Body of pancreas (tissue), 4 donors: ENCODE results near the gene COL27A1. TPM values are rescaled to one million over a fixed set of nuclear protein-coding genes. Genes with fewer than 3 reads are reported as not detected.
A peak's percentile ranks its signal among the peaks of the same experiment; 100 is the strongest.

Experiments
- ATAC-seq: fragments of 150-250 bp; one replicate; pipeline ENCODE4 v1.9.1; 2016
- DNase-seq, 4 donors: peaks; one replicate each; pipeline ENCODE4 v3.0.0-alpha.2; 2019
- H3K27ac ChIP-seq, 4 donors: fragments of 200-600 bp; sonication (generic); 1 replicate in 3 of 4; 2 replicates in 1 of 4; pipeline versions ENCODE4 v1.5.1 to v1.6.1; 2016 to 2019; ENCODE audit warnings: mild to moderate bottlenecking in 1 of 4, mixed read lengths in 1 of 4, moderate library complexity in 1 of 4
- H3K27me3 ChIP-seq, 2 donors: fragments of 200-600 bp; sonication (generic); one replicate each; pipeline ENCODE4 v1.6.0; 2016; ENCODE audit warnings: mild to moderate bottlenecking in 1 of 2
- H3K36me3 ChIP-seq, 2 donors: fragments of 200-600 bp; sonication (generic); replicated peaks in 1 of 2; 2 replicates each; pipeline ENCODE4 v1.5.1; 2016; ENCODE audit warnings: low read depth in 2 of 2; ENCODE audit not compliant: insufficient read depth in 1 of 2
- H3K4me1 ChIP-seq: fragments of 200-600 bp; sonication (generic); one replicate; pipeline ENCODE4 v1.6.0; 2016
- H3K4me3 ChIP-seq, 2 donors: fragments of 200-600 bp; sonication (generic); 1 replicate in 1 of 2; 2 replicates in 1 of 2; pipeline ENCODE4 v1.5.1; 2016 to 2019
- H3K9me3 ChIP-seq, 3 donors: fragments of 200-600 bp; sonication (generic); 1 replicate in 2 of 3; 2 replicates in 1 of 3; pipeline ENCODE4 v1.5.1; 2016
- CTCF ChIP-seq, 7 experiments: fragments of 450-650 bp in 4 of 7; fragments of 200-600 bp in 3 of 7; sonication (generic) in 3 of 7; IDR thresholded peaks; one replicate each; pipeline ENCODE4 v1.5.1; 2016 to 2019; ENCODE audit warnings: antibody characterized with exemption in 7 of 7
- POLR2A ChIP-seq, 3 donors: fragments of 450-650 bp; IDR thresholded peaks; one replicate each; pipeline ENCODE4 v1.6.1; 2016; ENCODE audit warnings: antibody characterized with exemption in 3 of 3, mild to moderate bottlenecking in 2 of 3
- WGBS, 2 donors: methylation state at CpG; one replicate each; pipeline ENCODE4 v1.1.5; 2017; 5-methylcytosine and 5-hydroxymethylcytosine counted together
- intact Hi-C: fragments of 100-400 bp; cut with DNase I; formaldehyde crosslinking; loops from one replicate; pipeline ENCODE4 v1.15.1; 2023
- total RNA-seq, 2 donors: library from RNA; depleted of rRNA; stranded (reverse); fragments of >200 nt; gene quantifications; one replicate each; pipeline ENCODE4 v1.1.0, GENCODE V29; 2016

COL27A1 gene
- total RNA-seq, 2 donors from 2014 or later = 24.1 to 58.0 TPM

GRCh38 chr9:114263853-114264510, 108.6 kb downstream of the COL27A1 start:
- no peak for DNase-seq
- intact Hi-C loops = no loop called here
- Histone ChIP-seq H3K4me3 (no peak overlapping the region), H3K9me3 (no peaks in the 10 kb centered on the region), H3K4me1 (no peaks in the 10 kb centered on the region), H3K27me3 (no peaks in the 10 kb centered on the region), H3K27ac (no peak overlapping the region), H3K36me3 (no peaks in the 10 kb centered on the region)
- WGBS, 2 donors = 71 to 85% methylated on average over 8 to 19 of the region's 21 CpGs
- TF ChIP-seq CTCF (IDR thresholded peaks at IDR 0.05) = peak in 1 of 7 experiments; percentile 5
- no peak for TF ChIP-seq POLR2A (IDR thresholded peaks at IDR 0.05)
- ATAC-seq = no peak

GRCh38 chr9:114264806-114265550, 109.6 kb downstream of the COL27A1 start:
- ATAC-seq (no peak), DNase-seq (no peak)
- H3K27ac ChIP-seq = no peak overlapping the region
- intact Hi-C loops = no loop called here
- 92 to 94% methylated on average over 12 to 15 of the region's 15 CpGs for WGBS, 2 donors
- no peaks in the 10 kb centered on the region for H3K9me3 ChIP-seq
- no peak for TF ChIP-seq POLR2A (IDR thresholded peaks at IDR 0.05)
- no peak for TF ChIP-seq CTCF (IDR thresholded peaks at IDR 0.05)
- H3K4me3 ChIP-seq = no peak overlapping the region
- no peaks in the 10 kb centered on the region for H3K36me3 ChIP-seq
- no peaks in the 10 kb centered on the region for H3K27me3 ChIP-seq
- no peaks in the 10 kb centered on the region for H3K4me1 ChIP-seq

GRCh38 chr9:114266969-114267368, 111.6 kb downstream of the COL27A1 start:
- Histone ChIP-seq H3K27me3 (no peaks in the 10 kb centered on the region), H3K27ac (no peak overlapping the region), H3K4me1 (no peaks in the 10 kb centered on the region), H3K9me3 (no peaks in the 10 kb centered on the region), H3K36me3 (no peaks in the 10 kb centered on the region), H3K4me3 (no peak overlapping the region)
- no peak for DNase-seq
- WGBS, 2 donors = 86 to 88% methylated on average over 5 to 6 of the region's 6 CpGs
- no peak for ATAC-seq
- TF ChIP-seq POLR2A (IDR thresholded peaks at IDR 0.05) (no peak), CTCF (IDR thresholded peaks at IDR 0.05) (no peak)
- intact Hi-C loops = no loop called here

DNA sequence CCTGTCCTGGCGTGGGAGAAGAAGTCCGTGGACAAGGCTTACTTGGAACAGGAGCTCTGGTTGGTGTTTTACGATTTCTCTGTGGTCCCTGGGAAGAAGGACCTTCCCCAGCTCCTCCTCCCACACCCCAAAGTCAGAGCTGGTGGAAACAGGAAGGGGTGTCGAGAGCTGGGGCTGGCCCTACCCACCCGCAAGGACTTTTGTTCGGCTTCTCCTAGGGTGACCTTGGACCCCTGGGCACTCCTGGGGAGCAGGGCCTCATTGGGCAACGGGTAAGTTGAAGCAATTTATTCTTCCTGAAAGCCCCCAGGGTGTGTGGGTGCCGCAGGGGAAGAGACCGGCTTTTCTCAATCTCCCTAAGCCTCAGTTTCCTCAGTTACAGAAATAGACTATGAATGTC, 113.7 kb downstream of the COL27A1 start:
- no peak for TF ChIP-seq POLR2A (IDR thresholded peaks at IDR 0.05)
- TF ChIP-seq CTCF (IDR thresholded peaks at IDR 0.05) = no peak
- Histone ChIP-seq H3K4me1 (no peaks in the 10 kb centered on the region), H3K9me3 (no peaks in the 10 kb centered on the region), H3K27ac (no peak overlapping the region), H3K27me3 (no peaks in the 10 kb centered on the region), H3K4me3 (no peak overlapping the region), H3K36me3 (no peaks in the 10 kb centered on the region)
- ATAC-seq = no peak
- WGBS, 2 donors = 71 to 85% methylated on average over 9 of the region's 9 CpGs
- intact Hi-C loops = no loop called here
- no peak for DNase-seq
